GM21825 (cell line): ENCODE measurements around the gene PITPNC1.
"Not testable (repeated sequence)": the region's sequence is repeated elsewhere in the genome, so short reads cannot be mapped to it uniquely, and the experiment has no call there.

Experiments used
- ATAC-seq: cut with Tn5 transposase; IDR thresholded peaks from one replicate; pipeline ENCODE4 v1.9.1; 2021; ENCODE audit warnings: mild to moderate bottlenecking, moderate library complexity; ENCODE audit not compliant: unreplicated experiment

Gene PITPNC1

DNA sequence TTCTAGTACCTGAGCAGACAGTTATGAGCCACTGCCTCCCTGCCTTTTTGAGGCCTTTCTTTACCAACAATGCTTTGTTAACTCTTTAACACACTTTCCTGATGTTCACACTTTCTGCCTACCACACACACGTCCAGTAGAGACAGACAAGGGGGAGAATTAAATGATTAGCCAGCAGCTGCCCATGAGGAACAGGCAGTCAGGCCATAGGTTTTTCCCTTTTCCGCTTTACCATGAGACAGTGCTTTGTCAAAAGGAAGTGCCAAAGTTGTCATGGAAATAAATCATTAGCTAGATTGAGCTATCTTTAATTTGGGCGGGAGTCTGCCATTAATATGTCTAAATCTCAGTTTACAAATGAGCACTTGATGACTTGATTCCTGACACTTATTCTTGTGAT, 102.1 kb downstream of the PITPNC1 start:
- no peak for ATAC-seq

DNA sequence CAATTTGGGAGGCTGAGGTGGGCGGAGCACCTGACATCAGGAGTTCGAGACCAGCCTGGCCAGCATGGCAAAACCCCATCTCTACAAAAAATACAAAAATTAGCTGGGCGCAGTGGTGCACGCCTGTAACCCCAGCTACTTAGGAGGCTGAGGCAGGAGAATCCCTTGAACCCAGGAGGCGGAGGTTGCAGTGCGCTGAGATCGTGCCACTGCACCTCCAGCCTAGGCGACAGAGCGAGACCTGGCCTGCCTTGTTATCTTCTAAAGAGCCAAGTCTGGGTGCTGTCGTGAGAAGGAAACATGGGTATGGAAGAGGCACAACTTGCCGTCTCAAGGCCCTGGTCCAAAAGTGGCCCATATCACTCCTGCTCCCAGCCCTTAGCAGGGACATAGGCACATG, 103.9 kb downstream of the PITPNC1 start:
- not testable (repeated sequence) for ATAC-seq

DNA sequence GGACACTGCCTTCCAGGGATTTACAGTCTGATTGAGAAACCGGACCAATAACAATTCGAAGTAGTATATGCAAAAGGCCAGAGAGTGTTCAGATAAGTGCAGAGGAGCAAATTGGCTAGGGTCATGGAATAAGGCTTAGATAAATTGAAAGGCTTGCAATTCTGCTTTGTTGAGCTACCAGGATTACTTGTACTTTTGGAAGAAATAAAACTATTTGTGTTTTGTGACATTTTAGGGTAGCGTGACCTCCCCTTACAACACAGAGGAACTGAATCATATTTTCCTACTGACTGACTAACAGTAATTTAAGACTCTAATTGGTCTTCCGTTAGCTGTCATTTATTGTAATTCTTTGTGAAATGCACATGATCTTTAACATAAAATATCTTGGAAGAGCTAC, 104.7 kb downstream of the PITPNC1 start:
- ATAC-seq: no peak

GRCh38 chr17:67482764-67483163, 105.7 kb downstream of the PITPNC1 start:
- no peak for ATAC-seq

DNA sequence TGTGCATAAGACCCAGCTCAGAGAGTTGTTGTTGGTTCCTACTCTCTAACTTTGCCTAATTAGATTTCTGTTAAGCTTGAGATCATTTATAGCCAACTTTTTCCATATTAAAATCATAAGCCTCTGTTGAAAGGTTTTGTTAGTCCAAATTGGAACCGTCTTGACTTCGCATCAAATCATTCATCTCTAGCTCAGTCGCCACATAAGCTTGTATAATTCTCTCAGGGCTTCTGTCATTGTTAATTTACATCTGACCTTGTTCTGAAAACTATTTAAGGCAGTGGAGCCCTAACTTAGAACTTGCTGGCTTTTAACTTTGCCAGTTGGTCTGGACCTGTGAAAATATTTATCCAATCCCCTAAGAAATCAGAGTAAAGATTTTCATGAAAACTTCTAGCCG, 107.2 kb downstream of the PITPNC1 start:
- no peak for ATAC-seq

DNA sequence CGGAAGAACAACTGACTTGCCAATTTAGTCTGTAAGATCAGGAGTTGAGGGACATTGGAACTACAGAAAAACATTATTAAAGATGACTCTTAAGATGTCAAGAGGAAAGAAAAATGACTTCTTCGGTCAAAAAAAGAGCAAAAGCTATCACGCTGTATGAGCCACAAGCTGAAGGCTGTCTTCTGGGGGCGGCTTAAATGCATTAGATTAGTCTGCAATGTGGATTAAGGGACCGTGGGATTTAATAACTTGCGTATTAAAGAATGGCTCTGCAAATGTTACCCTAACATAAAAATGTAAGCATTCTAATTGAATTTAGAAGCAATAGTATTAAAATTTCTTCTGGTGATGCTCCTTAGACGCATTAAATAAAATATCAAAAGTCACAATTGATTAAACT, 108.6 kb downstream of the PITPNC1 start:
- ATAC-seq: no peak

- no peak for ATAC-seq
Observed at GRCh38 chr17:67487506-67487905, 110.4 kb downstream of the PITPNC1 start.

GRCh38 chr17:67488161-67488560, 111.1 kb downstream of the PITPNC1 start:
- no peak for ATAC-seq

- ATAC-seq: no peak
Observed at GRCh38 chr17:67488768-67489167, 111.7 kb downstream of the PITPNC1 start.

DNA sequence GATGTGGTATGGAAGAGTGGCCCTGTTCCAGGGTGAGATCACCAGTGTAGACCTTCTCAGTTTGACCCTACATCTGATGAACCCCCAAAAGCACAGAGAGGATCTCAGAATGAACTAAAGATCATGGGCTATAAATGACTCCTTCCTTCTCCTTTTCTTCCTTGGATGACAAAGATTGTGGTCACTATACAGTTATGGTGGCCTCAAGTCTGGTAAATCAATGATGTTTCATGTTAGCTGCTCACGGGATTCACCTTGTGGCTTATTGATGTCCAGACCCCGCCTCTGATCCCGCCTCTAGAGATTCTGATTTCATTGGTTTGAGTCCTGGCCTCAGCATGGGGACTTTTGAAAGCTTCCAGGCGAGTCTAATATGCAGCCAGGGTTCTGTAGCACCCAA, 112.2 kb downstream of the PITPNC1 start:
- no peak for ATAC-seq

DNA sequence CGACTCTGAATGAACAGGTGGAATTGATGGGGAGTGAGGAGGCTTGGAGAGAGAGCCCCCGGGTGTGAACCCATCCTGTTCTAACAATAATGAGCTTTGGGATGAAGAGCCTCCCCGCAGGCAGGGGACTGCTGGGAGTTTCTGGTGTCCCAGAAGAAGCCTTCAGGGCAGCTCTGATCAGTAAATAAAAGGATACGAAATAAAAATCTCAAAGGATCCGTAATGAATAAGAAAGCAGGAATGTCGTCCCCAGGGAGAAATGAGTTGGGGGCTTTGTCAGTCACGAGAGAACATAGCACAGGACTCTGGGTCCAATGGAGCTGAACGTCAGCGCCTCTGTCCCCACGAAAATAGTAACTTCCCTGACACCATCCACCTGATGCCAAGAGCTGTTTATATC, 113.4 kb downstream of the PITPNC1 start:
- no peak for ATAC-seq

- no peak for ATAC-seq
Observed at GRCh38 chr17:67491009-67491680, 114.1 kb downstream of the PITPNC1 start.

- no peak for ATAC-seq
Observed at GRCh38 chr17:67491681-67492024, 114.6 kb downstream of the PITPNC1 start.

GRCh38 chr17:67492251-67492740, 115.2 kb downstream of the PITPNC1 start:
- no peak for ATAC-seq

- ATAC-seq: no peak
Observed at GRCh38 chr17:67492824-67493517, 115.9 kb downstream of the PITPNC1 start.

DNA sequence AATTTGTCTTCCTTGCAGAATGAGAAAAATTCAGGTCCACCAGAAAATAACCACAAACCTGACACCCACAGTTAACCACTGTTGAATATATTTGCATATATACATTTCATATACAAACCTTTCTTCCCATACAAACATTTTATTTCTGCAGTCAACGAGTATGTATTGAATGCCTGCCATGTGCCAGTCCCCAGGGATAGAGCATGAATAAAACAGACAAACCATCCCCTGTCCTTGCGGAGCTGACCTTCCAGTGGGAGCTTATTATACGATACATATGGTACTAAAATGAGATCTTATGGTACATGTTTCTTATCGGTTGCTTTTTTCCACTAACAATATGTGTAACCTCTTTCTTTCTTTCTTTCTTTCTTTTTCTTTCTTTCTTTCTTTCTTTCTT, 116.7 kb downstream of the PITPNC1 start:
- no peak for ATAC-seq

DNA sequence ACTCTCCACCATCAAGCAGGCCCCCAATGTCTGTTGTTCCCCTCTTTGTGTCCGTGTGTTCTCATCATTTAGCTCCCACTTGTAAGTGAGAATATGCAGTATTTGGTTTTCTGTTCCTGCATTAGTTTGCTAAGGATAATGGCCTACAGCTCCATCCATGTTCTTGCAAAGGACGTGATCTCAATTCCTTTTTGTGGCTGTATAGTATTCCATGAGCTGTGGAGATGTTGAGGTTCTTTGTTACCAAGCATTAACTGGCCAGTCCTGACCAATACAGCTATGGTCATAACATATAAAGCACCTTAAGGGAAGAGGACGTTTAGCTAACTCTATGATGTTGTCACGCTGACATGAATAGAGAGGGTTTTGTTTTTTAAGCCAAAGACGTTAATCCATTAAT, 118.5 kb downstream of the PITPNC1 start:
- not testable (repeated sequence) for ATAC-seq

DNA sequence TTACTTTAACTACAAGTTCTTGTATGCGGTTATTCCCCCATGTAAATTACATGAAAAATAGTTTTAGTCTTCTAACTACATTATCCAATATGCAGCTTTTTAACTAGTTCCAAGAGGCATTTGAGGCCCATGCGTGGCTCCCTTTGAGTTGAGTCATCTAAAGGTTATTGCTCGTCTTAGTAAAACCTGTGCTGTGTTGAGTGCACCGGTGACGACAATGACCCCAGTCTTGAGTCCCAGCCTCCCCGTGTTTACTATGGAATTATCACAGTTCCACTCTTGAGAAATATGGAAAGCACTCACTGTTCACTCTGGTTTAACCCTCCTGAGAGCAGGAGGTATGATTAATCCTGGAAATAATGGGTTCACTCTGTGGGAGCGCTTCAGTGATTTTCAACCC, 119.2 kb downstream of the PITPNC1 start:
- ATAC-seq: no peak

DNA sequence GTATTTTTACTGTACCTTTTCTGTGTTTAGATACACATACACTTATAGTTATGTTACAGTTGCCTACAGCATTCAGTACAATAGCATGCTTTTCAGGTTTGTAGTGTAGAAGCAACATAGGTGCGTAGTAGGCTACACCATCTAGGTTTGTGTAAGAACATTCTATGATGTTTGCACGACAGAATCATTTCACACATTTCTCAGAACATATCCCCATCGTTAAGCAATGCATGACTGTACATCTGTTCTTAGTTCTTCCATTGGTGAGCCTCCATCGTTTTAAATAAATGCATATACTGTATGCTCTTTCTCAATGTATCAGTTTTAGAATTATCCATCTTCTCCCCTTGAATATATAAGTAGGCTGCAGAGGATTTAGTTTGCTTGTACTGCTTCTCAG, 122.6 kb downstream of the PITPNC1 start:
- no peak for ATAC-seq

- ATAC-seq: no peak
Observed at GRCh38 chr17:67500261-67500660, 123.2 kb downstream of the PITPNC1 start.

- ATAC-seq: no peak
Observed at GRCh38 chr17:67500677-67501300, 123.7 kb downstream of the PITPNC1 start.

GRCh38 chr17:67502151-67502550, 125.1 kb downstream of the PITPNC1 start:
- ATAC-seq: no peak
